IMR-90 (cell line): Measurements from ENCODE around the gene RAI1. TPM values are rescaled to one million over a fixed set of nuclear protein-coding genes. Genes with fewer than 3 reads are reported as not detected.

Source experiments
- ATAC-seq: fragments of 200-7000 bp; cut with Tn5 transposase; 2 replicates; pipeline ENCODE4 v1.9.1; 2020; ENCODE audit warnings: low read depth, mild to moderate bottlenecking, moderate library complexity
- BruUV-seq: library from RNA; stranded (reverse); fragments of 400-500 nt; replicated peaks from 2 replicates; lab custom pipeline; 2021; lab: Mats Ljungman, UMichigan
- CTCF ChIA-PET: fragments of 300-600 bp; formaldehyde crosslinking; extraction: SDS; loops from one replicate; lab custom pipeline; 2021; ENCODE audit warnings: antibody characterized with exemption; lab: Yijun Ruan, JAX
- POLR2A ChIA-PET: fragments of 300-600 bp; sonication (Branson Sonifier 250); formaldehyde crosslinking; loops from one replicate; lab custom pipeline; 2022; ENCODE audit warnings: antibody characterized with exemption; ENCODE audit not compliant: unreplicated experiment; lab: Charles Lee
- DNase-seq: peaks from one replicate; pipeline ENCODE4 v3.0.0; 2013
- H2AFZ ChIP-seq: replicated peaks from 2 replicates; pipeline ENCODE3; 2013; ENCODE audit warnings: low read length, mild to moderate bottlenecking; ENCODE audit not compliant: poor library complexity
- H2AK5ac ChIP-seq: 2 replicates; pipeline ENCODE4 v1.6.1; 2013; ENCODE audit warnings: low read depth, low read length, inconsistent platforms
- H2AK9ac ChIP-seq: replicated peaks from 2 replicates; pipeline ENCODE3; 2013; ENCODE audit warnings: mild to moderate bottlenecking, low read depth, low read length, moderate library complexity; ENCODE audit not compliant: poor library complexity
- H2BK120ac ChIP-seq: 2 replicates; pipeline ENCODE4 v1.6.1; 2013; ENCODE audit warnings: low read depth, low read length, inconsistent platforms
- H2BK15ac ChIP-seq: 3 replicates; pipeline ENCODE4 v1.6.1; 2013; ENCODE audit warnings: low read depth, low read length, inconsistent platforms
- H2BK20ac ChIP-seq: 2 replicates; pipeline ENCODE4 v1.6.1; 2013; ENCODE audit warnings: low read depth, mild to moderate bottlenecking, inconsistent platforms, low read length, moderate library complexity
- H2BK5ac ChIP-seq: 2 replicates; pipeline ENCODE4 v1.6.1; 2013; ENCODE audit warnings: mild to moderate bottlenecking, low read depth, low read length, inconsistent platforms; ENCODE audit not compliant: poor library complexity, severe bottlenecking
- H3K14ac ChIP-seq: replicated peaks from 2 replicates; pipeline ENCODE4 v1.6.1; 2013; ENCODE audit warnings: low read depth, low read length, inconsistent platforms
- H3K18ac ChIP-seq: 2 replicates; pipeline ENCODE4 v1.6.1; 2013; ENCODE audit warnings: low read depth, low read length, control low read depth
- H3K23ac ChIP-seq: 2 replicates; pipeline ENCODE4 v1.6.1; 2013; ENCODE audit warnings: low read depth, low read length, inconsistent platforms
- H3K27ac ChIP-seq: 2 replicates; pipeline ENCODE4 v1.5.1; 2013; ENCODE audit warnings: mild to moderate bottlenecking, control low read depth, low read length; ENCODE audit not compliant: insufficient read depth
- H3K27me3 ChIP-seq: 2 replicates; pipeline ENCODE4 v1.6.1; 2013; ENCODE audit warnings: low read length; ENCODE audit not compliant: control insufficient read depth, insufficient read depth
- H3K36me3 ChIP-seq: 2 replicates; pipeline ENCODE4 v1.6.1; 2013; ENCODE audit warnings: low read length, mixed read lengths; ENCODE audit not compliant: control insufficient read depth, insufficient read depth
- H3K4ac ChIP-seq: 2 replicates; pipeline ENCODE4 v1.6.1; 2013; ENCODE audit warnings: low read depth, low read length, inconsistent platforms
- H3K4me1 ChIP-seq: 2 replicates; pipeline ENCODE4 v1.6.1; 2013; ENCODE audit warnings: low read length, mixed read lengths; ENCODE audit not compliant: control insufficient read depth, insufficient read depth
- H3K4me2 ChIP-seq: 2 replicates; pipeline ENCODE4 v1.6.1; 2013; ENCODE audit warnings: low read depth, mild to moderate bottlenecking, control low read depth, low read length, moderate library complexity
- H3K4me3 ChIP-seq: 2 replicates; pipeline ENCODE4 v1.5.1; 2013; ENCODE audit warnings: low read depth, mild to moderate bottlenecking, control low read depth, low read length, moderate library complexity; ENCODE audit not compliant: insufficient read depth
- H3K56ac ChIP-seq: 2 replicates; pipeline ENCODE4 v1.6.1; 2013; ENCODE audit warnings: low read length, inconsistent platforms; ENCODE audit not compliant: insufficient read depth; ENCODE audit errors: extremely low read depth
- H3K79me1 ChIP-seq, 2 experiments: 2 replicates each; pipeline ENCODE4 v1.6.1; 2013; ENCODE audit warnings: low read length in 2 of 2, inconsistent platforms in 1 of 2, low read depth in 1 of 2
- H3K9ac ChIP-seq: 2 replicates; pipeline ENCODE4 v1.6.1; 2013; ENCODE audit warnings: low read depth, low read length, control low read depth
- H3K9me1 ChIP-seq: 2 replicates; pipeline ENCODE4 v1.6.1; 2013; ENCODE audit warnings: low read length, inconsistent platforms; ENCODE audit not compliant: insufficient read depth
- H3K9me3 ChIP-seq: 2 replicates; pipeline ENCODE4 v1.6.1; 2013; ENCODE audit warnings: low read length; ENCODE audit not compliant: control insufficient read depth, insufficient read depth
- H4K20me1 ChIP-seq: 2 replicates; pipeline ENCODE4 v1.6.1; 2013; ENCODE audit warnings: low read length, inconsistent platforms; ENCODE audit not compliant: insufficient read depth
- H4K5ac ChIP-seq: 2 replicates; pipeline ENCODE4 v1.6.1; 2013; ENCODE audit warnings: mild to moderate bottlenecking, low read depth, low read length, control low read depth
- H4K8ac ChIP-seq, 2 experiments: 2 replicates each; pipeline ENCODE4 v1.6.1; 2013; ENCODE audit warnings: low read depth in 2 of 2, low read length in 2 of 2, control low read depth in 1 of 2, inconsistent platforms in 1 of 2
- H4K91ac ChIP-seq: 2 replicates; pipeline ENCODE4 v1.6.1; 2013; ENCODE audit warnings: low read depth, low read length, inconsistent platforms; ENCODE audit not compliant: insufficient read depth
- BHLHE40 ChIP-seq: fragments of 150-350 bp; IDR thresholded peaks from 2 replicates; pipeline ENCODE4 v1.6.1; 2016; ENCODE audit warnings: mild to moderate bottlenecking, low read depth, low read length
- CEBPB ChIP-seq: IDR thresholded peaks from 2 replicates; pipeline ENCODE4 v1.6.1; 2012; ENCODE audit warnings: low read depth, low read length, improper control_type of control experiment
- CHD1 ChIP-seq: IDR thresholded peaks from 2 replicates; pipeline ENCODE4 v1.6.1; 2012; ENCODE audit warnings: low read depth, low read length, improper control_type of control experiment
- CTCF ChIP-seq: conservative IDR thresholded peaks from 2 replicates; pipeline ENCODE4 v1.5.1; 2012; ENCODE audit warnings: mild to moderate bottlenecking, low read depth, low read length, improper control_type of control experiment
- FOS ChIP-seq: fragments of 150-350 bp; IDR thresholded peaks from 2 replicates; pipeline ENCODE4 v1.6.1; 2016; ENCODE audit warnings: low read depth, low read length
- MAFK ChIP-seq: IDR thresholded peaks from 2 replicates; pipeline ENCODE4 v1.6.1; 2012; ENCODE audit warnings: low read depth, low read length, improper control_type of control experiment
- MAZ ChIP-seq: IDR thresholded peaks from 2 replicates; pipeline ENCODE4 v1.6.1; 2012; ENCODE audit warnings: low read depth, mild to moderate bottlenecking, low read length, improper control_type of control experiment, moderate library complexity, borderline replicate concordance
- MXI1 ChIP-seq: IDR thresholded peaks from 2 replicates; pipeline ENCODE4 v1.6.1; 2012; ENCODE audit warnings: low read depth, mild to moderate bottlenecking, low read length, moderate library complexity, borderline replicate concordance
- NFE2L2 ChIP-seq: fragments of 150-350 bp; IDR thresholded peaks from 2 replicates; pipeline ENCODE4 v1.6.1; 2016; ENCODE audit warnings: low read depth, mild to moderate bottlenecking, low read length
- POLR2A ChIP-seq: IDR thresholded peaks from 2 replicates; pipeline ENCODE4 v1.6.1; 2012; ENCODE audit warnings: mild to moderate bottlenecking, low read depth, low read length
- RAD21 ChIP-seq: IDR thresholded peaks from 2 replicates; pipeline ENCODE4 v1.6.1; 2012; ENCODE audit warnings: low read length, improper control_type of control experiment
- RCOR1 ChIP-seq: IDR thresholded peaks from 2 replicates; pipeline ENCODE4 v1.6.1; 2012; ENCODE audit warnings: mild to moderate bottlenecking, low read length, improper control_type of control experiment; ENCODE audit not compliant: insufficient replicate concordance
- RFX5 ChIP-seq: IDR thresholded peaks from 2 replicates; pipeline ENCODE4 v1.8.0; 2012; ENCODE audit warnings: low read depth, mild to moderate bottlenecking, low read length, moderate library complexity
- SMC3 ChIP-seq: fragments of 150-350 bp; IDR thresholded peaks from 2 replicates; pipeline ENCODE4 v1.6.1; 2016; ENCODE audit warnings: low read depth, mild to moderate bottlenecking, antibody characterized with exemption, low read length, moderate library complexity
- WGBS, 2 experiments: methylation state at CpG; one replicate each; pipeline versions ENCODE4 v1.1.5 to v1.1.7; 2013; ENCODE audit warnings: missing lambda C conversion rate in 2 of 2; ENCODE audit not compliant: insufficient read length in 1 of 2; ENCODE audit errors: extremely low coverage in 2 of 2; 5-methylcytosine and 5-hydroxymethylcytosine counted together
- dilution Hi-C: fragments of 300-500 bp; cut with HindIII; formaldehyde crosslinking; loops from one replicate; pipeline ENCODE4 v1.14.3; 2018; ENCODE audit warnings: low sequenced_read_pairs; ENCODE audit not compliant: unreplicated experiment
- in situ Hi-C: fragments of 300-500 bp; cut with MboI; formaldehyde crosslinking; loops from 3 replicates; pipeline ENCODE4 v1.14.3; 2019; ENCODE audit warnings: low sequenced_read_pairs, inconsistent platforms, mixed read lengths
- intact Hi-C: fragments of 100-400 bp; cut with micrococcal nuclease; formaldehyde crosslinking; loops from 2 replicates; pipeline ENCODE4 v1.10.0; 2022
- polyA plus RNA-seq, 3 experiments: library from polyadenylated mRNA; depleted of rRNA; stranded (reverse); fragments of >200 nt; gene quantifications; 2 replicates each; pipeline ENCODE4 v1.2.3, GENCODE V29; 2012; ENCODE audit warnings: low replicate concordance in 1 of 3
- total RNA-seq: library from RNA; depleted of rRNA; stranded (reverse); fragments of >200 nt; gene quantifications from 2 replicates; pipeline ENCODE4 v1.2.3, GENCODE V29; 2012
- TF ChIP-seq, protein P1 (sequence below): fragments of 150-350 bp; IDR thresholded peaks from 2 replicates; pipeline ENCODE4 v1.6.1; 2017; ENCODE audit warnings: mild to moderate bottlenecking, antibody characterized with exemption, low read length, low read depth
- TF ChIP-seq, protein P2 (sequence below): fragments of 150-350 bp; IDR thresholded peaks from 2 replicates; pipeline ENCODE4 v1.6.1; 2016; ENCODE audit warnings: low read depth, mild to moderate bottlenecking, low read length, moderate library complexity, borderline replicate concordance

The RAI1 gene
- total and polyA plus RNA-seq, 2 of the 4 experiments (the other 2 are of a cell fraction) = 1.8 to 10.5 TPM

- POLR2A ChIA-PET = interaction anchor here (0.6 kb wide), 1 partner anchor 334 kb away, joined by 3 read pairs; no protein-coding TSS in a partner anchor
- dilution Hi-C loops (no loop called here), intact Hi-C loops (no loop called here), in situ Hi-C loops (no loop called here)
- Histone ChIP-seq H3K9ac (no peak overlapping the region), H3K23ac (no peak overlapping the region), H4K91ac (no peak overlapping the region), H2AFZ (no peak overlapping the region), H3K4ac (no peak overlapping the region), H2AK5ac (no peak overlapping the region), H4K20me1 (peaks cover 76% of the 10 kb centered on the region), H4K5ac (no peak overlapping the region), H2AK9ac (no peak overlapping the region), H2BK15ac (no peak overlapping the region), H3K9me3 (no peaks in the 10 kb centered on the region), H3K9me1 (peaks cover 10% of the 10 kb centered on the region; the same call in 1 of the 2 replicates), H2BK5ac (no peak overlapping the region), H3K14ac (no peak overlapping the region), H3K79me1 (peaks cover 16 to 90% of the 10 kb centered on the region in 2 experiments), H2BK120ac (no peak overlapping the region), H3K4me3 (no peak overlapping the region), H3K4me1 (peaks cover 15% of the 10 kb centered on the region; the same call in 1 of the 2 replicates), H3K27ac (no peak overlapping the region), H3K27me3 (no peaks in the 10 kb centered on the region), H2BK20ac (no peak overlapping the region), H3K36me3 (peaks cover 59% of the 10 kb centered on the region), H3K18ac (no peak overlapping the region), H3K4me2 (no peak overlapping the region), H3K56ac (no peak overlapping the region), H4K8ac (no peak overlapping the region)
- TF ChIP-seq RFX5 (no peak), CTCF (no peak), FOS (no peak), CEBPB (no peak), MXI1 (no peak), MAZ (no peak), RCOR1 (no peak), NFE2L2 (no peak), SMC3 (no peak), MAFK (no peak), BHLHE40 (no peak), CHD1 (no peak), POLR2A (no peak), RAD21 (no peak)
- TF ChIP-seq, protein P1, sequence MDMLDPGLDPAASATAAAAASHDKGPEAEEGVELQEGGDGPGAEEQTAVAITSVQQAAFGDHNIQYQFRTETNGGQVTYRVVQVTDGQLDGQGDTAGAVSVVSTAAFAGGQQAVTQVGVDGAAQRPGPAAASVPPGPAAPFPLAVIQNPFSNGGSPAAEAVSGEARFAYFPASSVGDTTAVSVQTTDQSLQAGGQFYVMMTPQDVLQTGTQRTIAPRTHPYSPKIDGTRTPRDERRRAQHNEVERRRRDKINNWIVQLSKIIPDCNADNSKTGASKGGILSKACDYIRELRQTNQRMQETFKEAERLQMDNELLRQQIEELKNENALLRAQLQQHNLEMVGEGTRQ = no peak
- TF ChIP-seq, protein P2, sequence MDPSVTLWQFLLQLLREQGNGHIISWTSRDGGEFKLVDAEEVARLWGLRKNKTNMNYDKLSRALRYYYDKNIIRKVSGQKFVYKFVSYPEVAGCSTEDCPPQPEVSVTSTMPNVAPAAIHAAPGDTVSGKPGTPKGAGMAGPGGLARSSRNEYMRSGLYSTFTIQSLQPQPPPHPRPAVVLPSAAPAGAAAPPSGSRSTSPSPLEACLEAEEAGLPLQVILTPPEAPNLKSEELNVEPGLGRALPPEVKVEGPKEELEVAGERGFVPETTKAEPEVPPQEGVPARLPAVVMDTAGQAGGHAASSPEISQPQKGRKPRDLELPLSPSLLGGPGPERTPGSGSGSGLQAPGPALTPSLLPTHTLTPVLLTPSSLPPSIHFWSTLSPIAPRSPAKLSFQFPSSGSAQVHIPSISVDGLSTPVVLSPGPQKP = no peak
- ATAC-seq (no peak), DNase-seq (no peak)
- CTCF ChIA-PET = no interaction called here
- WGBS, 2 experiments = 88% methylated on average over 20 of the region's 31 CpGs; no CpG with 5 or more reads in 1 of the 2 experiments
- BruUV-seq = no TSS peak
Observed at GRCh38 chr17:17794382-17794781, 113.1 kb downstream of the RAI1 start.
